Endothelial cell (in vitro differentiated cells): ENCODE results near the gene OR13D1. TPM values are rescaled to one million over a fixed set of nuclear protein-coding genes. Genes with fewer than 3 reads are reported as not detected.
A peak's percentile ranks its signal among the peaks of the same experiment; 100 is the strongest.

Experiments used
- DNase-seq: peaks from one replicate; pipeline ENCODE4 v3.0.0; 2021; ENCODE audit warnings: low spot score
- H3K27ac Mint-ChIP-seq: one replicate; pipeline ENCODE4 v1.8.0; 2021; ENCODE audit warnings: mixed read lengths, inconsistent platforms; ENCODE audit not compliant: unreplicated experiment
- H3K27me3 Mint-ChIP-seq: one replicate; pipeline ENCODE4 v1.8.0; 2021; ENCODE audit warnings: mild to moderate bottlenecking, moderate library complexity, mixed read lengths, inconsistent platforms; ENCODE audit not compliant: unreplicated experiment
- H3K36me3 Mint-ChIP-seq: one replicate; pipeline ENCODE4 v1.8.0; 2021; ENCODE audit warnings: mild to moderate bottlenecking, low read depth, mixed read lengths, inconsistent platforms; ENCODE audit not compliant: unreplicated experiment
- H3K4me1 Mint-ChIP-seq: one replicate; pipeline ENCODE4 v1.8.0; 2021; ENCODE audit warnings: mild to moderate bottlenecking, mixed read lengths, inconsistent platforms; ENCODE audit not compliant: unreplicated experiment
- H3K4me3 Mint-ChIP-seq: one replicate; pipeline ENCODE4 v1.8.0; 2021; ENCODE audit warnings: mild to moderate bottlenecking, mixed read lengths, inconsistent platforms; ENCODE audit not compliant: unreplicated experiment
- H3K9me3 Mint-ChIP-seq: one replicate; pipeline ENCODE4 v1.8.0; 2021; ENCODE audit warnings: mixed read lengths, inconsistent platforms; ENCODE audit not compliant: unreplicated experiment
- long read RNA-seq: library from polyadenylated mRNA; unstranded; transcript quantifications from one replicate; pipeline ENCODE4 v2.0.0, GENCODE V29; 2020; ENCODE audit not compliant: unreplicated experiment
- total RNA-seq: library from RNA; stranded (reverse); fragmentation: NEBNext Ultra II Directional; extraction: Animal tissue kit (Norgen Biotek cat#: 25700); gene quantifications from one replicate; pipeline ENCODE4 v1.2.1, GENCODE V29; 2021; ENCODE audit not compliant: unreplicated experiment
- TF ChIP-seq, protein P1 (sequence below): fragments of 200-600 bp; sonication (generic); IDR thresholded peaks from one replicate; pipeline ENCODE4 v1.5.0; 2021; ENCODE audit warnings: antibody characterized with exemption; ENCODE audit not compliant: unreplicated experiment

Gene OR13D1, protein sequence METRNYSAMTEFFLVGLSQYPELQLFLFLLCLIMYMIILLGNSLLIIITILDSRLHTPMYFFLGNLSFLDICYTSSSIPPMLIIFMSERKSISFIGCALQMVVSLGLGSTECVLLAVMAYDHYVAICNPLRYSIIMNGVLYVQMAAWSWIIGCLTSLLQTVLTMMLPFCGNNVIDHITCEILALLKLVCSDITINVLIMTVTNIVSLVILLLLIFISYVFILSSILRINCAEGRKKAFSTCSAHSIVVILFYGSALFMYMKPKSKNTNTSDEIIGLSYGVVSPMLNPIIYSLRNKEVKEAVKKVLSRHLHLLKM
- not detected for total RNA-seq
- long read RNA-seq, result 0 reads

- Mint-ChIP-seq H3K36me3 (no peaks in the 10 kb centered on the region), H3K4me1 (no peaks in the 10 kb centered on the region), H3K27me3 (no peaks in the 10 kb centered on the region), H3K4me3 (no peak within 1 kb of the TSS), H3K9me3 (no peaks in the 10 kb centered on the region), H3K27ac (no peak within 1 kb of the TSS)
- DNase-seq, result no peak
- TF ChIP-seq, protein P1, sequence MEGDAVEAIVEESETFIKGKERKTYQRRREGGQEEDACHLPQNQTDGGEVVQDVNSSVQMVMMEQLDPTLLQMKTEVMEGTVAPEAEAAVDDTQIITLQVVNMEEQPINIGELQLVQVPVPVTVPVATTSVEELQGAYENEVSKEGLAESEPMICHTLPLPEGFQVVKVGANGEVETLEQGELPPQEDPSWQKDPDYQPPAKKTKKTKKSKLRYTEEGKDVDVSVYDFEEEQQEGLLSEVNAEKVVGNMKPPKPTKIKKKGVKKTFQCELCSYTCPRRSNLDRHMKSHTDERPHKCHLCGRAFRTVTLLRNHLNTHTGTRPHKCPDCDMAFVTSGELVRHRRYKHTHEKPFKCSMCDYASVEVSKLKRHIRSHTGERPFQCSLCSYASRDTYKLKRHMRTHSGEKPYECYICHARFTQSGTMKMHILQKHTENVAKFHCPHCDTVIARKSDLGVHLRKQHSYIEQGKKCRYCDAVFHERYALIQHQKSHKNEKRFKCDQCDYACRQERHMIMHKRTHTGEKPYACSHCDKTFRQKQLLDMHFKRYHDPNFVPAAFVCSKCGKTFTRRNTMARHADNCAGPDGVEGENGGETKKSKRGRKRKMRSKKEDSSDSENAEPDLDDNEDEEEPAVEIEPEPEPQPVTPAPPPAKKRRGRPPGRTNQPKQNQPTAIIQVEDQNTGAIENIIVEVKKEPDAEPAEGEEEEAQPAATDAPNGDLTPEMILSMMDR, result no peak
Measured at GRCh38 chr9:104694218-104694617, at the start of gene OR13D1. Gene OR13D1, plus strand, starts transcription at chr9:104694518. Its CDS starts 0 bp downstream, at chr9:104694518.

DNA sequence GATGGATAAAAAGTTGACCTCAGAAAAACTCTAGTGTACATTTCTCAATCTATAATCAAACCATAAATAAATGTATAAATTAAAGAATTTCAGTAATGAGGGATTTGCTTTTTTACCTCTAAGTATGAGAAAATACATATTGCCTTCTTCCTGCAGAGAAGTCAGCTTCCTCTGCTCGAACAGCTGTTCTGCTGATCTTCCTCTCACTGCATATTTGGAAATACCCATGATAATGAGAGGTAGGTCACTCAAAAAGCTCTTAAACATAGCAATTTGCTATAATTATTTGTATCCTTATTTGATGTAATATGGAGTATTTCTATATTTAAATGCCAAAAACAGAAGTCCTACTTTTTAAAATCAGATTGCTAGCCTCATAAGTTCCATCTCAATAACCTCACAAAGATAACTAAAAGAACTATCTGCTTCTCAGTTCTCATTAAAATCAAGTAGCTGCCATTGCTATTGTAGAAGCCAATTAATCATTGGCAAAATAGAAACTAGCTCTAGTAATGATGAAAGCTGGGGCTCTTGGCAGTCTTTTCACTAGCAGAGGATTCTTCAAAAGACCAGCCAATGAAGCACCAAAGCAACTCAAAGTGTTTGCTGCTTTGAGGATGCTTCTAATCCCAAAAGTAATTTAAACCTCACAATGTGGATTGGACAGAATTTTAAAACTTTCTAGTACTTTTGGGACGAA lies 35.7 kb upstream of the OR13D1 start:
- Mint-ChIP-seq H3K27ac (no peak overlapping the region), H3K4me1 (no peaks in the 10 kb centered on the region), H3K4me3 (no peak overlapping the region), H3K9me3 (no peaks in the 10 kb centered on the region), H3K27me3 (no peaks in the 10 kb centered on the region), H3K36me3 (no peaks in the 10 kb centered on the region)
- DNase-seq, result no peak
- TF ChIP-seq, protein P1, result no peak

DNA sequence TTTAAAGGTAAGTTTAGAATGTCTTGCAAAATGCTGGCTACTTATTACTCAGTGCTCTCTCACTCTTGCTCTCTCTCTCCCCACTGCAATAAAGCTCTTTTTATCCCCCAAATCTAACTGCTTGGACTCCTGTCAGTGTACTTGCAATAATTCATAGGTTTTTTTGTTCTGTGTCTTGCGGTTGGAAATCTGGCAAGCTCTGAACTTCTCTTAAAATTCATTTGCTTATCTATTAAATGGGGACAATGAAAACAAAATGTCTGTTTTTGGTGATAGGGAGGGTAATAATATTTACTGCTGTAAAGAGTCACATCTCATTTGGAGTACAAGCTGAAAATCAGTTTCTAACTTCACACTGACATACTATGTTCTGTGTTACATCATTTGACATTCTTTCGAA lies 18.7 kb upstream of the OR13D1 start:
- no peak overlapping the region for H3K4me3 Mint-ChIP-seq
- TF ChIP-seq, protein P1, result no peak
- no peaks in the 10 kb centered on the region for H3K36me3 Mint-ChIP-seq
- H3K9me3 Mint-ChIP-seq, result no peaks in the 10 kb centered on the region
- no peak for DNase-seq
- no peaks in the 10 kb centered on the region for H3K4me1 Mint-ChIP-seq
- H3K27me3 Mint-ChIP-seq, result no peaks in the 10 kb centered on the region
- no peak overlapping the region for H3K27ac Mint-ChIP-seq

DNA sequence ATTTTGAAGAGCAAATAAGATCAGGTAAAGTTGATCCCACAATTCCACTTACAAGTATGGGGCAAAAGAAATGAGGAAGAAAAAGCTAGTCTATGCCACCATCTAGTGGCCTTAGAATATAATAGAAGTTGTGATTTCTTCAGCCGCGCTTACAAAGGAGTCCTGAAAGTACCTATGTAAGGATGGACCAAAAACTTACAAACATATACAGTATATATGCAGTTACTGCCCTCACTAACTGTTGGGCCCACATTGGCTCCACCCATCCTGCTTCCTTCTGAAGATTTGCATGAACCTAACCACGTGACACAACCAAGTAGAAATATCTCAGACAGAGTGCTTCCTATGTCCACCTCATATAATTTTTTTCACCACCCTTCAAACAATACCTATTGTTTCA lies 11.7 kb upstream of the OR13D1 start:
- no peak overlapping the region for H3K4me3 Mint-ChIP-seq
- TF ChIP-seq, protein P1, result peak; percentile 31

DNA sequence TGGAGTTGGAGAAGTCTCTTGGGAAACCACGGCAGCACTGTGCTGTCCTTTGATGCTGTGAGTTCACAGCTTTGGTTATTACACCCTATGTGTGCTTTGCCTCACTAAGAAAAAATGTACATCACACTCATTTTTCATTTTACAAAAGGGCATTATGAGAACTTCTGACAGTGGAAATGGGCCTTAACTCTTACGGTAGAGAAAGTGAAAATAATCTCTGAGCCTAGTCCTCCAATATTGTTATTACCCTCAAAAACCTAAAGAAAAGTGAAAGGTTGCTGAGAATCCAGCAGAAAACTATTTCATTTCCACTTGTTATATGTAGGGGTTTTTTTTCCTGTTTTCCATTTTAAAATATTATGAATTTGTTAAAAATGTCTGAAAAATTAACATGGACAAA lies 8.2 kb upstream of the OR13D1 start:
- Mint-ChIP-seq H3K27ac (no peak overlapping the region), H3K36me3 (no peaks in the 10 kb centered on the region), H3K27me3 (no peaks in the 10 kb centered on the region), H3K4me1 (no peaks in the 10 kb centered on the region), H3K4me3 (no peak overlapping the region), H3K9me3 (no peaks in the 10 kb centered on the region)
- TF ChIP-seq, protein P1, result no peak
- DNase-seq, result no peak

More for the DNA sequence above, 11.7 kb upstream of the OR13D1 start:
- DNase-seq, result no peak
- Mint-ChIP-seq H3K27me3 (no peaks in the 10 kb centered on the region), H3K4me1 (no peaks in the 10 kb centered on the region), H3K36me3 (no peaks in the 10 kb centered on the region), H3K27ac (no peak overlapping the region), H3K9me3 (no peaks in the 10 kb centered on the region)
